ES-I3 (cell line): ENCODE results near the gene SGSM2.

Experiments used
- H3K36me3 ChIP-seq: 2 replicates; pipeline ENCODE4 v1.6.1; 2013; ENCODE audit warnings: mild to moderate bottlenecking, low read length, control low read depth, moderate library complexity; ENCODE audit not compliant: insufficient read depth
- H3K4me1 ChIP-seq: 2 replicates; pipeline ENCODE4 v1.6.1; 2013; ENCODE audit warnings: mild to moderate bottlenecking, control low read depth, low read length; ENCODE audit not compliant: insufficient read depth
- H3K9ac ChIP-seq: 2 replicates; pipeline ENCODE4 v1.6.1; 2013; ENCODE audit warnings: low read depth, mild to moderate bottlenecking, low read length, moderate library complexity
- H3K9me3 ChIP-seq: 2 replicates; pipeline ENCODE4 v1.6.1; 2013; ENCODE audit warnings: mild to moderate bottlenecking, low read length, moderate library complexity; ENCODE audit not compliant: control insufficient read depth, insufficient read depth

The SGSM2 gene

GRCh38 chr17:2369551-2370210 lies 32.4 kb downstream of the SGSM2 start:
- Histone ChIP-seq H3K36me3 (peaks cover 7% of the 10 kb centered on the region; the same call in 1 of the 2 replicates), H3K9me3 (no peaks in the 10 kb centered on the region), H3K4me1 (0 out of 2 replicates have a peak, but pooled peaks cover 3% of the 10 kb centered on the region), H3K9ac (no peak overlapping the region)

- Histone ChIP-seq H3K4me1 (0 out of 2 replicates have a peak, but pooled peaks cover 3% of the 10 kb centered on the region), H3K9me3 (no peaks in the 10 kb centered on the region), H3K9ac (no peak overlapping the region), H3K36me3 (peaks cover 7% of the 10 kb centered on the region; the same call in 1 of the 2 replicates)
These were observed 32.9 kb downstream of the SGSM2 start for GRCh38 chr17:2370211-2370589.

GRCh38 chr17:2371183-2372130 lies 34.2 kb downstream of the SGSM2 start:
- no peaks in the 10 kb centered on the region for H3K9me3 ChIP-seq
- 0 out of 2 replicates have a peak, but pooled peaks cover 3% of the 10 kb centered on the region for H3K4me1 ChIP-seq
- peaks cover 7% of the 10 kb centered on the region; the same call in 1 of the 2 replicates for H3K36me3 ChIP-seq
- H3K9ac ChIP-seq: no peak overlapping the region

- no peaks in the 10 kb centered on the region for H3K9me3 ChIP-seq
- H3K36me3 ChIP-seq: peaks cover 7% of the 10 kb centered on the region; the same call in 1 of the 2 replicates
- H3K4me1 ChIP-seq: 0 out of 2 replicates have a peak, but pooled peaks cover 3% of the 10 kb centered on the region
- no peak overlapping the region for H3K9ac ChIP-seq
These were observed 34.9 kb downstream of the SGSM2 start for GRCh38 chr17:2372180-2372579.

GRCh38 chr17:2372681-2373080 lies 35.4 kb downstream of the SGSM2 start:
- Histone ChIP-seq H3K9ac (no peak overlapping the region), H3K9me3 (no peaks in the 10 kb centered on the region), H3K4me1 (0 out of 2 replicates have a peak, but pooled peaks cover 3% of the 10 kb centered on the region), H3K36me3 (peaks cover 7% of the 10 kb centered on the region; the same call in 1 of the 2 replicates)

GRCh38 chr17:2373179-2373578 lies 35.9 kb downstream of the SGSM2 start:
- Histone ChIP-seq H3K9ac (no peak overlapping the region), H3K4me1 (0 out of 2 replicates have a peak, but pooled peaks cover 3% of the 10 kb centered on the region), H3K9me3 (no peaks in the 10 kb centered on the region), H3K36me3 (peaks cover 7% of the 10 kb centered on the region; the same call in 1 of the 2 replicates)

GRCh38 chr17:2374549-2375285 lies 37.4 kb downstream of the SGSM2 start:
- H3K4me1 ChIP-seq: no peaks in the 10 kb centered on the region
- H3K9me3 ChIP-seq: no peaks in the 10 kb centered on the region
- H3K9ac ChIP-seq: no peak overlapping the region
- H3K36me3 ChIP-seq: peaks cover 7% of the 10 kb centered on the region; the same call in 1 of the 2 replicates

GRCh38 chr17:2375406-2375805 lies 38.1 kb downstream of the SGSM2 start:
- Histone ChIP-seq H3K36me3 (peaks cover 7% of the 10 kb centered on the region; the same call in 1 of the 2 replicates), H3K9me3 (no peaks in the 10 kb centered on the region), H3K4me1 (no peaks in the 10 kb centered on the region), H3K9ac (no peak overlapping the region)

GRCh38 chr17:2376107-2376506 lies 38.8 kb downstream of the SGSM2 start:
- H3K36me3 ChIP-seq: peaks cover 7% of the 10 kb centered on the region; the same call in 1 of the 2 replicates
- no peak overlapping the region for H3K9ac ChIP-seq
- H3K9me3 ChIP-seq: no peaks in the 10 kb centered on the region
- H3K4me1 ChIP-seq: no peaks in the 10 kb centered on the region

GRCh38 chr17:2377659-2378058 lies 40.4 kb downstream of the SGSM2 start:
- Histone ChIP-seq H3K36me3 (peaks cover 3% of the 10 kb centered on the region; the same call in 1 of the 2 replicates), H3K9me3 (no peaks in the 10 kb centered on the region), H3K4me1 (no peaks in the 10 kb centered on the region; the same call in 1 of the 2 replicates), H3K9ac (no peak overlapping the region)

GRCh38 chr17:2378905-2379304 lies 41.6 kb downstream of the SGSM2 start:
- Histone ChIP-seq H3K4me1 (peaks cover 10% of the 10 kb centered on the region), H3K36me3 (no peaks in the 10 kb centered on the region; the same call in 1 of the 2 replicates), H3K9me3 (no peaks in the 10 kb centered on the region), H3K9ac (no peak overlapping the region)

GRCh38 chr17:2379489-2380225 lies 42.4 kb downstream of the SGSM2 start:
- no peaks in the 10 kb centered on the region; the same call in 1 of the 2 replicates for H3K36me3 ChIP-seq
- H3K9me3 ChIP-seq: no peaks in the 10 kb centered on the region
- H3K9ac ChIP-seq: no peak overlapping the region
- H3K4me1 ChIP-seq: peaks cover 17% of the 10 kb centered on the region

GRCh38 chr17:2380226-2380922 lies 43.1 kb downstream of the SGSM2 start:
- H3K36me3 ChIP-seq: no peaks in the 10 kb centered on the region; the same call in 1 of the 2 replicates
- H3K9me3 ChIP-seq: no peaks in the 10 kb centered on the region
- H3K4me1 ChIP-seq: peaks cover 23% of the 10 kb centered on the region
- no peak overlapping the region for H3K9ac ChIP-seq
